Activated CD8-positive, alpha-beta T cell treated with anti-CD3 and anti-CD28 coated beads, Interleukin-2, amount 10 ng/mL, durations not matched to agents 7 days and 5 days (primary cell): ENCODE results near the gene SRC. TPM values are rescaled to one million over a fixed set of nuclear protein-coding genes. Genes with fewer than 3 reads are reported as not detected.

Experiments used
- ATAC-seq: fragments of 150-1000 bp; cut with Tn5 transposase; one replicate; pipeline ENCODE4 v1.10.0; 2021; ENCODE audit warnings: moderate library complexity
- CTCF ChIA-PET: fragments of 350-600 bp; sonication (Branson Sonifier 250); formaldehyde crosslinking; loops from one replicate; lab custom pipeline; 2021; ENCODE audit warnings: antibody characterized with exemption; lab: Charles Lee
- POLR2A ChIA-PET: fragments of 350-600 bp; sonication (Branson Sonifier 250); formaldehyde crosslinking; loops from one replicate; lab custom pipeline; 2021; ENCODE audit warnings: antibody characterized with exemption; lab: Charles Lee
- DNase-seq: peaks from one replicate; pipeline ENCODE4 v3.0.0-alpha.2; 2020
- H3K27ac Mint-ChIP-seq: one replicate; pipeline ENCODE4 v1.8.0; 2021; ENCODE audit warnings: mild to moderate bottlenecking, mixed read lengths
- H3K27me3 Mint-ChIP-seq: one replicate; pipeline ENCODE4 v1.8.0; 2021; ENCODE audit warnings: low read depth, mixed read lengths
- H3K36me3 Mint-ChIP-seq: one replicate; pipeline ENCODE4 v1.8.0; 2021; ENCODE audit warnings: low read depth, mixed read lengths
- H3K4me1 Mint-ChIP-seq: one replicate; pipeline ENCODE4 v1.8.0; 2021; ENCODE audit warnings: low read depth, mixed read lengths
- H3K4me3 Mint-ChIP-seq: one replicate; pipeline ENCODE4 v1.8.0; 2021; ENCODE audit warnings: mild to moderate bottlenecking, mixed read lengths
- H3K9me3 Mint-ChIP-seq: one replicate; pipeline ENCODE4 v1.8.0; 2022; ENCODE audit warnings: mixed read lengths; ENCODE audit not compliant: insufficient read depth
- total RNA-seq, 2 experiments: library from RNA; stranded (reverse); gene quantifications; one replicate each; pipeline ENCODE4 v1.2.3, GENCODE V29; 2021

SRC gene
- total RNA-seq, 2 experiments from 2014 or later = 3.2 to 6.5 TPM

DNA sequence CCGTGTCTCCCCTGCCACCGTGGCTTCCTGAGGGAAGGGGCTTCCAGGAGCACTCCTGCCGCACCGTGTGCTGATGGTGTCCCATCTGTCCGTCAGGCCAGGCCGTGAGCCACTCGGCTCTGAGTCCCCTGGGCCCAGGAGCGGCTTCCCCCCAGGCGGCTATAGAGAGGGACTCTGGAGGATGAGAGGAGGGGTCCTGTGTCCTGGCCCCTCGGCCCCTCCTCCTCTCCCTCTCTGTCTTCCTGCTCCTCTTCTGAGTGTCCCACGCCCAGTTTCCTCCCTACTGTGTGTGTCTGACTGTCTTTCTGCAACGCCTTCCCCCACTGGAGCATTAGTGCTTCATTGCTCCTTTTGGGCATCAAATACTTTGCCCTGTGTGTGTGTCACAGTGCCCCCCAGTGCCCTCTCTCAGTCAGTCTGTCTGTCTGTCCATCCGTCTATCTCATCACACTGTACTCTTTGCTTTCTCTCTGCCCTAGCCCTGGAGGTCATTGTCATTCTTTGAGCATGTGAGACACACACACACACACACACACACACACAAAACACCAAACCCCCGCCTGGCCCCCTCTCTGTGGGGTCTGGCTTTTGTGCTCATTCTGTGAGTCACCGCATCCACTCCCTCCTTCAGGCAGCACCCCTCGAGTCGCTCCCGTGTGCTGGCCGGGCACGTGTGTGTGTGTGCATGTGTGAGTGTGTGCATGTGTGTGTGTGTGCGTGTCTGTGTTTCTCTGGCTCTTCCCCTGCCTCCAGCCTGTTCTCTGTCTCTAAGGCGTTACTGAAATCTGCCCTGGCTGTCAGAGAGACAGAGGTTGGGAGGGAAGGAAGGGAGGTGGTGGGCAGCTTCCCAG lies 71.9 kb downstream of the SRC start:
- H3K36me3 Mint-ChIP-seq = no peaks in the 10 kb centered on the region
- ChIA-PET CTCF (no interaction called here), POLR2A (no interaction called here)
- H3K9me3 Mint-ChIP-seq = no peaks in the 10 kb centered on the region
- peaks cover 21% of the 10 kb centered on the region for H3K27me3 Mint-ChIP-seq
- no peak overlapping the region for H3K27ac Mint-ChIP-seq
- no peaks in the 10 kb centered on the region for H3K4me1 Mint-ChIP-seq
- no peak for DNase-seq
- no peak for ATAC-seq
- no peak overlapping the region for H3K4me3 Mint-ChIP-seq

DNA sequence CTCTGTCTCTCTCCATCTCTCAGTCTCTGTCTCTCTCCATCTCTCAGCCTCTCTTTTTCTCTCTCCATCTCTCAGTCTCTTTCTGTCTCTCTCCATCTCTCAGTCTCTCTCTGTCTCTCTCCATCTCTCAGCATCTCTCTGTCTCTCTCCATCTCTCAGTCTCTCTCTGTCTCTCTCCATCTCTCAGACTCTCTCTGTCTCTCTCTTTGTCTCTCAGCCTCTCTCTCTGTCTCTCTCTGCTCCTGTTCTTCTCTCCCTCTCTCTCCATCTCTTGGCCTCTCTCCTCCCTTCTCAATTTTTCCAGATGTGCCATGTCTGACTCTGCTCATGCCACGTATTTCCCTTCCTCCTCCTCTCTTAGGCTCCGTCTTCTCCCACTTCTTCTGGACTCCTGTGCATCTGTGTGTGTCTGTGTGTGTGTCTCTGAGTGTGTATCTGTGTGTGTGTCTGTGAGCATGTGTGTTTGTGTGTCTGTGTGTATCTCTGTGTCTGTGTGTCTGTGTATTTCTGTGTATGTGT lies 72.7 kb downstream of the SRC start:
- Mint-ChIP-seq H3K4me3 (no peak overlapping the region), H3K27ac (no peak overlapping the region), H3K27me3 (peaks cover 21% of the 10 kb centered on the region), H3K36me3 (no peaks in the 10 kb centered on the region), H3K4me1 (no peaks in the 10 kb centered on the region), H3K9me3 (no peaks in the 10 kb centered on the region)
- ATAC-seq (no peak), DNase-seq (no peak)
- CTCF ChIA-PET = no interaction called here
- POLR2A ChIA-PET = no interaction called here

DNA sequence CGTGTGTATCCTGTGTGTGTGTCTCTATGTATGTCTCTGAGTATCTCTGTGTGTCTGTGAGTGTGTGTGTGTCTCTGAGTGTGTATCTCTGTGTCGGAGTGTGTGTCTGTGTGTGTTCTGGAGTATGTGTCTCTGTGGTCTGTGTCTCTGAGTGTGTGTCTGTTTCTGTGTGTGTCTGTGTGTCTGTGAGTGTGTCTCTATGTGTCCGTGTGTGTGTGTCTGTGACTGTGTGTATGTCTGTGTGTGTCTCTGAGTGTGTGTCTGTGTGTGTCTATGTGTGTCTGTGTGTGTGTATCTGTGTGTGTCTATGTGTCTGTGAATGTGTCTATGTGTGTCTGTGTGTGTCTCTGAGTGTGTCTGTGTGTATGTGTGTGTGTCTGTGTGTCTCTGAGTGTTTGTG lies 73.4 kb downstream of the SRC start:
- DNase-seq = no peak
- no peak overlapping the region for H3K4me3 Mint-ChIP-seq
- no peak for ATAC-seq
- H3K27me3 Mint-ChIP-seq = peaks cover 19% of the 10 kb centered on the region
- POLR2A ChIA-PET = no interaction called here
- H3K4me1 Mint-ChIP-seq = no peaks in the 10 kb centered on the region
- no peak overlapping the region for H3K27ac Mint-ChIP-seq
- H3K9me3 Mint-ChIP-seq = no peaks in the 10 kb centered on the region
- CTCF ChIA-PET = no interaction called here
- no peaks in the 10 kb centered on the region for H3K36me3 Mint-ChIP-seq

DNA sequence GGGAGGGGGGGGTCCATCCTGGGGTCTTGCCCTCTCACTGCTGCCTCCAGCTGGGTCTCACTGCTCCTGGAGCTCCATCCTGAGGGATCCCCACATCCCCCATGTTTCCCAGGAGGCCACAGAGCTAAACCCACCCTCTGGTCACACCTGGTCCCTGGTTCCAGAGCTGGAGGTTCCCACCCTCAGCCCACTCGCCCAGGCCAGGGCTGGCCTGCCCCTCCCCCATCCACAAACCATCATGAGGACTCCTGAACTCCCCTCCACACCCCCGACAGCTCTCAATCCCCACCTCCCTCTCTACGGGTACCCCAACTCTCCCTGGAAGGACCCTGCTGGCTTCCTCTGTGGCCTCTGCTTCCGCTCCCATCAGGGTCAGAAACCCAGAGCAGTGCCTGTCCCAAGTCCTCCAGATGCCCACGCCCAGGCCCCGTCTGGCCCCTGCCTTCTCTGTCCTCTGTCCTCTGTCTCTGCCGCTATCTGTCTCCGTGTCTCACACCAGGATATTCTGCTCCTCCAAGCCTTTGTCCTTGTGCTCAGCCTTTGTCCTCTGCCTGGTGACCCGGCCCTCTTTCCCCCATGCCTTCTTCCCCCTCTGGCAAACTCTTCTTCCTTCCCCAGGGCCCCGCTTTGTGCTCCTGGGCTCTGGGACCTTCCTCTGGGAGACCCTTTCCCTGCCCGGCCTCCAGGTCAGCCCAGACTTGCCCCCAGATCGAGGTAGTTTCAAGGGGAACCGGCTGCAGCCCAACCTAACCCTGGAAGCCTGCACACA lies 74.0 kb downstream of the SRC start:
- CTCF ChIA-PET = no interaction called here
- no peak overlapping the region for H3K27ac Mint-ChIP-seq
- ATAC-seq = no peak

DNA sequence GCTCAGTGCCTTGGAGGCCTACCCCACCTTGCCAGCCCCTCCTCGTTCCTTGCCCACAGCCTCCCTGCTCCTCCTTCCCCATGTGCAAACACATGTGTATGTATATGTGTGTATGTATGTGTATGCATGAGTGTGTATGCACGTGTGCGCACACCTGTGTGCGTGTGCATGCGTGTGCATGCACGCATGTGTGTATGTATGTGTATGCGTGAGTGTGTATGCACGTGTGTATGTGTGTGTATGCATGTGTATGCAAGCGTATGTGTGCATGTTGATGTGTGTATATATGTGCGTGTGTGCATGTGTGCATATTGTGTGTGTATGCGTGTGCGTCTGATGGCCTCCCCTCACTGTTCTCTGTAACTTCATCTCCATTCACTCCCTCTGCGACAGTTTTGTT lies 74.7 kb downstream of the SRC start:
- H3K27ac Mint-ChIP-seq = peak overlapping the region; percentile 40
- POLR2A ChIA-PET = no interaction called here
- H3K9me3 Mint-ChIP-seq = no peaks in the 10 kb centered on the region
- no peaks in the 10 kb centered on the region for H3K4me1 Mint-ChIP-seq
- no peak overlapping the region for H3K4me3 Mint-ChIP-seq
- ATAC-seq (no peak), DNase-seq (no peak)
- H3K27me3 Mint-ChIP-seq = peaks cover 17% of the 10 kb centered on the region
- no peaks in the 10 kb centered on the region for H3K36me3 Mint-ChIP-seq
- CTCF ChIA-PET = no interaction called here

More for the DNA sequence above, 74.0 kb downstream of the SRC start:
- DNase-seq = no peak
- Mint-ChIP-seq H3K4me1 (no peaks in the 10 kb centered on the region), H3K27me3 (peaks cover 17% of the 10 kb centered on the region), H3K36me3 (no peaks in the 10 kb centered on the region), H3K9me3 (no peaks in the 10 kb centered on the region), H3K4me3 (no peak overlapping the region)
- POLR2A ChIA-PET = no interaction called here

DNA sequence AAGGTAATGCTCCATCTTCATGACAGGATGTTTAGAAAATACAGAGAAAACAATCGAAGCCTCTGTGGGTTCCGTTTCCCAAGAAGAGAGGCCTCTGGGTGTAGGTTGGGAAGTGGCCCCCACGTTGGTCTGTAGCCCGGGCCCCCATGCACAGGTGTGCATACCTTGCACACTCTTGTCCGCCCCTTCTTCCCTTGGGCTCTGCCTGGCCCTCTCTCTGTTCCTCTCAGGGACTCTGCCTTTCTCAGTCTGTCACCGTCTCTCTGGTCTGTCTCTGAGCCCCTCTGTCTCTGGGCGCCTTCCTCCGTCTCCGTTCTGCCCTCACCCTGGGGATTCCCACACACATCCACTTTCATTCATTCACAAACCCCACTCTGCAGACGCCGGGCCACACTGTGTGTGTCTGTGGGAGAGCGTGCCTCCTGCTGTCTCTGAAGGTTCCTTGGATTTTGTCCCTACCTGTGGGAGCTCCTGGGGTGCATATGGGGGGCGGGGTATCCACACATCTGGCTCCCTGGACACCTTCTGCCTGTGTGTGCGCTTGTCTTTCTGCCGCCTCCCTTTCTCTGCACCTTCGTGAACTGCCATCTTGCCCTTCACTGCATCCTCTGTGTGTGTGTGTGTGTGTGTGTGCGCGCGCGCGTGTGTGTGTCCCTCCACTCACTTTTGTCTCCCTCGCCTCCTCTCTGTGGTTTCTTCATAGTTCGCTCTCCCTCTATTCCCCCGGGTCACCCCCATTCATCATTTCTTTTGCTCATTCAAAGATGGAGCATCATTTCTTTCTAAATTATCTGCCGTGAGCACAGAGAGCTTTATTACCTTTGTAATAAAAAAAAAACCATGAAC lies 75.3 kb downstream of the SRC start:
- no peaks in the 10 kb centered on the region for H3K36me3 Mint-ChIP-seq
- no peaks in the 10 kb centered on the region for H3K9me3 Mint-ChIP-seq
- no peaks in the 10 kb centered on the region for H3K4me1 Mint-ChIP-seq
- no peak overlapping the region for H3K27ac Mint-ChIP-seq
- POLR2A ChIA-PET = no interaction called here
- ATAC-seq (no peak), DNase-seq (no peak)
- peaks cover 17% of the 10 kb centered on the region for H3K27me3 Mint-ChIP-seq
- H3K4me3 Mint-ChIP-seq = no peak overlapping the region
- CTCF ChIA-PET = no interaction called here

DNA sequence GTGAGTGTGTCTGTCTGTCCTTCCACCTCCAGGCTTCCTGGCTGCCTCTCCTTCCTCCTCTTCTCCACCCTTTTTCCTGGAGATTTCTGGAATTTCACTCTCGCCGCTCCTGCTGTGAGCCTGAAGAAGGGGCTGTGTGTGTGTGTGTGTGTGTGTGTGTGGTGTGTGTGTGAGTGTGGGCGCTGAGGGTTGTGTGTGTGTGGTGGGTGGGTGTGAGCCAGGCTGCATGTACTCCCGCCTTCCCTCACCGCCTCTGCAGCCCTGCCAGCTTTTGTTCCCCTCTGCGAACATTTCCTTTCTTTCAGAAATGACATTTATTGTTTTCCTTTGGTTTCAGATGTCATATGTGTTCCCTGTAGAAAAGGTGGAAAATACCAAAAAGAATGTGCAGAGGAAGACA lies 76.0 kb downstream of the SRC start:
- ChIA-PET POLR2A (no interaction called here), CTCF (no interaction called here)
- DNase-seq (no peak), ATAC-seq (no peak)
- H3K4me1 Mint-ChIP-seq = no peaks in the 10 kb centered on the region
- H3K27ac Mint-ChIP-seq = no peak overlapping the region
- peaks cover 17% of the 10 kb centered on the region for H3K27me3 Mint-ChIP-seq
- no peaks in the 10 kb centered on the region for H3K9me3 Mint-ChIP-seq
- no peak overlapping the region for H3K4me3 Mint-ChIP-seq
- no peaks in the 10 kb centered on the region for H3K36me3 Mint-ChIP-seq

DNA sequence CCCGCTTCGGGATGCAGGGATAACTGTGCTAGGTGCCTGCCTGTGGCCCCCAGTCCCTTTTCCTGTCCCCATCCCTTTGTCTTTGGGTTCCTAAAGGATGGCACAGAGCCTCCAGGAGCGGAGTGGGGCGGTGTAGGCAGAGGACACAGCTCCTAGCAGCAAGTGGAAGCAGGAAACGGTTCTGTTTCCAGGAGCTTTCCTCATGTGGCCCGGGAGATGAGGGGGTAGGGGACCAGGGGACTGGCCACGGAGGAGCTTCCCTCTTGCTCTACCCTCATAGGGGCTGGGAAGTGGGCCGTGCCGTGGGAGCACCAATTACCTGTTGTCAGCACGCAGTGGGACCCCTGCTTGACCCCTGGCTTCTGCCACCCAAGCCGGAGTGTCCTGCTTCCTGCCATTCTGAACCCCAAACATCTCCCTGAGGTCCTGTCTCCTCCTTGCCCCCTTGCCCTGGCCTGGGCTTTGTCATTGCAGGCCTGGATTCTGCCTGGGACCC lies 76.9 kb downstream of the SRC start:
- DNase-seq (no peak), ATAC-seq (no peak)
- no peaks in the 10 kb centered on the region for H3K9me3 Mint-ChIP-seq
- H3K36me3 Mint-ChIP-seq = no peaks in the 10 kb centered on the region
- H3K27me3 Mint-ChIP-seq = peaks cover 17% of the 10 kb centered on the region
- CTCF ChIA-PET = no interaction called here
- no peak overlapping the region for H3K4me3 Mint-ChIP-seq
- no peak overlapping the region for H3K27ac Mint-ChIP-seq
- POLR2A ChIA-PET = no interaction called here
- no peaks in the 10 kb centered on the region for H3K4me1 Mint-ChIP-seq

DNA sequence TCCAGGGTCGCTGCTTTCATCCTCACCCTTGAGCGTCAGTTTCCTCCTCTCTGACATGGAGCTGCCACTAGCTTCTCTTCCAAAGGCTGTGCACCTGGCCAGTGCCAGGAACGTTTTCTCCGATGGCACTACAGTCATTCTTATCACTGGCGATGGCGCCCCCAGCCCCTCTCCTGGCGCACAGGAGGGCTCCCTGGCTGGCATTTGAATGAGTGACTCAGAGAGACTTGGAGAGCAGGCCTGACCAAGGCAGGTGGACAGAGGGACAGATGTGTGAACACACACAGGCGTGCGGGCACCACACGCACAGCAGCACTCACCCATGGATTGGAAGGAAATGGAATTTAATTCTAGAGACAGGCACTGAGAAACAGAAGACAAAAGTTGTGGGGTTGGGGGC lies 77.6 kb downstream of the SRC start:
- ATAC-seq = no peak
- no peak for DNase-seq
- Mint-ChIP-seq H3K36me3 (no peaks in the 10 kb centered on the region), H3K27ac (no peak overlapping the region), H3K4me1 (no peaks in the 10 kb centered on the region), H3K4me3 (no peak overlapping the region), H3K27me3 (peaks cover 17% of the 10 kb centered on the region), H3K9me3 (no peaks in the 10 kb centered on the region)
- POLR2A ChIA-PET = no interaction called here
- CTCF ChIA-PET = no interaction called here

DNA sequence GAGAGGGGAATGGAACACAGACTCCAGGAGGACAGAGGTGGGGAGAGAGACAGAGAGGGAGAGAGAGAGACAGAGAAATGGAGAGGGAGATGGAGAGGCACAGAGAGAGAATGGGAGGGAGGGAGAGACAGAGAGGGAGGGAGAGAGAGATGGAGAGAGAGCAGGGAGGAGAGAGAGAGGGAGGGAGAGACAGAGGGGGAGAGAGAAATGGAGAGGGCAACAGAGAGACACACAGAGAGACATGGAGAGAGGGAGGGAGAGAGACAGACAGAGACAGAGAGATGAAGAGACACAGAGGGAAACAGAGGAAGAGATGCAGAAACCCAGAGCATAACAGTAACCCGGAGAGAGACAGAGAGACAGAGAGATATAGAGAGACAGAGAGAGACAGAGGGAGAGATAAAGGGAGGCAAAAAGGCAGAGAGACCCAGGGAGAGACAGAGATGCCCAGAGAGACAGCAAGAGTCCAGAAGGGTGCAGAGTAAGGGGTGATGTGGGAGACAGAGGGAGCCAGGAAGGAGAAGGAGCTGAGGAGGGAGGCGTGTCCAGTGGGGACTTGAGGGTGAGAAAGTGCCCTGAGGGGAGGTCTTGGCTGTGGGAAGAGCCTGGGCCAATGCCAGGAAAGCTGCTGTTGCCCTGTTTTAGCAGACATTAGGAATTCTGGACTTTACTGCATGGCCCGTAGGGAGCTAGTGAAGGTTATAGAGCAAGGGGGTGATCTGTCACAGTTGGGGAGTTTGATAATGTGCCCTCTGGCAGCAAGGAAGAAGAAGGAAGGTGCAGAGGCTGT lies 78.3 kb downstream of the SRC start:
- ATAC-seq (no peak), DNase-seq (no peak)
- no peaks in the 10 kb centered on the region for H3K4me1 Mint-ChIP-seq
- ChIA-PET CTCF (no interaction called here), POLR2A (no interaction called here)
- no peak overlapping the region for H3K27ac Mint-ChIP-seq
- H3K27me3 Mint-ChIP-seq = peaks cover 17% of the 10 kb centered on the region
- no peaks in the 10 kb centered on the region for H3K9me3 Mint-ChIP-seq
- H3K36me3 Mint-ChIP-seq = no peaks in the 10 kb centered on the region
- H3K4me3 Mint-ChIP-seq = no peak overlapping the region

DNA sequence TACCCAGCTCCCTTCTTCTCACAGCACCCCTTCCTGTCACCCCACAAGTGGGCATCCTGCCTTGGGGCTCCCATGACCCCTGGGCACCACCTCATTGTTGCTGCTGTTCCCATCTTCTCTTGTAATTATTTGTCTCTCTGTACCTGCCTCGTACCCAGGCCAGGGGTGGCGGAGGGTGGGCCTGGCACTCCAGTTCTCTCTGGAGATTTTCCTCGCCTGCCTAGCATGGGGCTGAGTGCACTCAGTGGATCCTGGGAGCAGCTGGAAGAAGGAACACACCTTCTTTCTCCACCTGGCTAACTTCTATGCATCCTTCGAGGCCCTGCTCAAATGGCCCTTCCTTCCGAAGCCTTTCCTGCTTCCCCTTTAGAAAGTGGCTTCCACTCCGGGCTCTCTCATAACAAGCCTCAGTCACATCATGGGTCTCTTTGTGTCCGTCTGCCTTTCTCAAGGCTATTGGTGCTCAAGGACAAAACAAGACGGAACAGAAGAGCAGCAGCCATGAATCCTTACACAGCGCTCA lies 79.2 kb downstream of the SRC start:
- Mint-ChIP-seq H3K9me3 (no peaks in the 10 kb centered on the region), H3K27ac (no peak overlapping the region), H3K36me3 (no peaks in the 10 kb centered on the region), H3K4me1 (no peaks in the 10 kb centered on the region), H3K27me3 (peaks cover 17% of the 10 kb centered on the region), H3K4me3 (no peak overlapping the region)
- ATAC-seq (no peak), DNase-seq (no peak)
- ChIA-PET POLR2A (no interaction called here), CTCF (no interaction called here)
